Osteocyte (in vitro differentiated cells): ENCODE results near the gene CELF1. TPM values are rescaled to one million over a fixed set of nuclear protein-coding genes. Genes with fewer than 3 reads are reported as not detected.

Experiments used
- DNase-seq: peaks from one replicate; pipeline ENCODE4 v3.0.0; 2021; ENCODE audit warnings: mixed read lengths; ENCODE audit not compliant: unreplicated experiment; ENCODE audit errors: extremely low spot score
- H3K27ac Mint-ChIP-seq: one replicate; pipeline ENCODE4 v1.8.0; 2021; ENCODE audit warnings: mild to moderate bottlenecking, mixed read lengths; ENCODE audit not compliant: unreplicated experiment
- H3K27me3 Mint-ChIP-seq: one replicate; pipeline ENCODE4 v1.8.0; 2021; ENCODE audit warnings: mixed read lengths; ENCODE audit not compliant: unreplicated experiment
- H3K36me3 Mint-ChIP-seq: one replicate; pipeline ENCODE4 v1.8.0; 2021; ENCODE audit warnings: mixed read lengths; ENCODE audit not compliant: unreplicated experiment
- H3K4me1 Mint-ChIP-seq: one replicate; pipeline ENCODE4 v1.8.0; 2021; ENCODE audit warnings: mixed read lengths; ENCODE audit not compliant: unreplicated experiment
- H3K4me3 Mint-ChIP-seq: one replicate; pipeline ENCODE4 v1.8.0; 2021; ENCODE audit warnings: mild to moderate bottlenecking, moderate library complexity, mixed read lengths; ENCODE audit not compliant: unreplicated experiment
- H3K9me3 Mint-ChIP-seq: one replicate; pipeline ENCODE4 v1.8.0; 2021; ENCODE audit warnings: mixed read lengths; ENCODE audit not compliant: unreplicated experiment
- total RNA-seq: library from RNA; stranded (reverse); gene quantifications from 2 replicates; pipeline ENCODE4 v1.2.1, GENCODE V29; 2021
- TF ChIP-seq, protein P1 (sequence below): fragments of 200-600 bp; sonication (generic); IDR thresholded peaks from 2 replicates; pipeline ENCODE4 v1.5.0; 2021; ENCODE audit warnings: antibody characterized with exemption, mild to moderate bottlenecking, moderate library complexity

The CELF1 gene
- total RNA-seq, 1 donor from 2014 or later: 88.6 TPM

DNA sequence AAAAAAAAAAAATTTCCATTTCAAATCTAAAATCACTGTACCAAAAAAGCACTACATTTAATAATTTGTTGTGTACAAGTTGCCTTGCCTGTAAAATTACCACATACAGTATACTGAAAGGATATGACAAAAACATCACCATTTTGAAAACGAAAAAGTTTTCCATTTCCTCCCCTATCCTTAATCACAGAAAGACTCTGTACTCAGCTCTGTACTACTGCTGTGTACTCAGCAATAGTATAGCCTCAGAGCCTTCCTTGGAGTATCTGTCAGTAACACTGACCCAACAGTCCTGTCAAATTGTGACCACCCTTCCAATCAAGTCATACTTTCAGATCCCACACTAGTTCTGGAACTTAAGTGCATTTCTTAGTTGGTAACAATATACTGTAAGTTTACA lies 48.0 kb downstream of the CELF1 start:
- Mint-ChIP-seq H3K4me3 (no peak overlapping the region), H3K27me3 (no peaks in the 10 kb centered on the region), H3K4me1 (peaks cover 36% of the 10 kb centered on the region), H3K9me3 (no peaks in the 10 kb centered on the region), H3K36me3 (peaks cover 6% of the 10 kb centered on the region), H3K27ac (no peak overlapping the region)
- no peak for DNase-seq
- TF ChIP-seq, protein P1, sequence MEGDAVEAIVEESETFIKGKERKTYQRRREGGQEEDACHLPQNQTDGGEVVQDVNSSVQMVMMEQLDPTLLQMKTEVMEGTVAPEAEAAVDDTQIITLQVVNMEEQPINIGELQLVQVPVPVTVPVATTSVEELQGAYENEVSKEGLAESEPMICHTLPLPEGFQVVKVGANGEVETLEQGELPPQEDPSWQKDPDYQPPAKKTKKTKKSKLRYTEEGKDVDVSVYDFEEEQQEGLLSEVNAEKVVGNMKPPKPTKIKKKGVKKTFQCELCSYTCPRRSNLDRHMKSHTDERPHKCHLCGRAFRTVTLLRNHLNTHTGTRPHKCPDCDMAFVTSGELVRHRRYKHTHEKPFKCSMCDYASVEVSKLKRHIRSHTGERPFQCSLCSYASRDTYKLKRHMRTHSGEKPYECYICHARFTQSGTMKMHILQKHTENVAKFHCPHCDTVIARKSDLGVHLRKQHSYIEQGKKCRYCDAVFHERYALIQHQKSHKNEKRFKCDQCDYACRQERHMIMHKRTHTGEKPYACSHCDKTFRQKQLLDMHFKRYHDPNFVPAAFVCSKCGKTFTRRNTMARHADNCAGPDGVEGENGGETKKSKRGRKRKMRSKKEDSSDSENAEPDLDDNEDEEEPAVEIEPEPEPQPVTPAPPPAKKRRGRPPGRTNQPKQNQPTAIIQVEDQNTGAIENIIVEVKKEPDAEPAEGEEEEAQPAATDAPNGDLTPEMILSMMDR: no peak

DNA sequence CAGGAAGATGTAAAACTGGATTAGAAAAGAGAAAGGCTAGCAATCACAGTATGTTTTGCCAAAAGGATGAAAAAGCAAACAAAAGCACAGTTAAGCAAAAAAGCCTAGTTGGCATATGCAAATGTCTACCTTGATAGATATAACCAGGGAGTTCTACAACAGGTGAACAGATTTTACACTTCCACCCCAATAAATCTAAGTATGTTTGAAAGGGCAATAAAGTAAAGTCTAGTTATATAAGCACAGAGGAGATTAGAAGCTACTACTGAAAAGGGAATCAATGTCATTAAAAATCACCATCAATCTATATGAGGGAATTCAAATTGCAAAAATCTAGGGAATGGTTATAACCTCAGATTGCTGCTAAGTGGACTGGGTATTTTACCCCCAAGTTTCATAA lies 49.7 kb downstream of the CELF1 start:
- Mint-ChIP-seq H3K4me1 (peaks cover 27% of the 10 kb centered on the region), H3K27me3 (no peaks in the 10 kb centered on the region), H3K36me3 (peaks cover 8% of the 10 kb centered on the region), H3K4me3 (no peak overlapping the region), H3K9me3 (no peaks in the 10 kb centered on the region), H3K27ac (no peak overlapping the region)
- DNase-seq: no peak
- TF ChIP-seq, protein P1: no peak

DNA sequence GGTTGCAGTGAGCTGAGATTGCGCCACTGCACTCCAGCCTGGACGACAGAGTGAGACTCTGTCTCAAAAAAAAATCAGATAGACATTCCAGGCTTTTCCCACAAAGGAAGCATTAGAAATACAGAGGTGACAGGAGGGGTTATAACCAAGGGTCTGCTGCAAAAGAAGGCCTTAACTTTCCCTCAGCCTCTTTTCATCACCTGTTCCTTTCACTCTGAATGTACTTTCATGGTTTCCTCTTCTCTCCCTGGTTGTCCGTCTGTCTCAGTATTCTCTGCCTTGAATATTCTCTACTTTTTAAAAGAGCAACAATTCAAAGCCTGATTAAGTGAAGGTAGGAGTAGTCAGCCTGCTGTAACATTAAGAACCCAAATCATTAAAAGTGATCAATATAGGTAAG lies 50.2 kb downstream of the CELF1 start:
- TF ChIP-seq, protein P1: no peak
- peaks cover 22% of the 10 kb centered on the region for H3K4me1 Mint-ChIP-seq
- peaks cover 8% of the 10 kb centered on the region for H3K36me3 Mint-ChIP-seq
- no peak overlapping the region for H3K4me3 Mint-ChIP-seq
- no peaks in the 10 kb centered on the region for H3K27me3 Mint-ChIP-seq
- no peak for DNase-seq
- H3K9me3 Mint-ChIP-seq: no peaks in the 10 kb centered on the region
- H3K27ac Mint-ChIP-seq: no peak overlapping the region

DNA sequence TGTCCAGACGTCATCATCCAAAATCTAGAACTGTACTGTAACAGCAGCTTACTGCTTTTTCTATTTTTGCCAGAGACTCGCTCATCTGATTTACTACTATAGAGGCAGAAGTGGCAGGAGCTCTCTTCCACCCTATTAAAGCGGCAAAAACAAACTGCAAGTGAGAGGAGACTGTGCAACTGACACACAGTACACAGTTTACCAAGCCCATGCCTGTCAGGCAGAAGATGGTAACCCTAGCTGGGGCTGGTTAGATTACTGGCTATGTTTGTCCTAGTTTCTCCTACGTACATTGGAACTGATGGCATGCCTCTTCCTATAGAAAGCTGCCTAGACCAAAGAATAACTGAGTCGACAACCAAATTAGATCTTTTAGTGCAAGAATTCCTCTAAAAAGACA lies 51.8 kb downstream of the CELF1 start:
- Mint-ChIP-seq H3K27ac (no peak overlapping the region), H3K9me3 (no peaks in the 10 kb centered on the region), H3K4me3 (no peak overlapping the region), H3K27me3 (no peaks in the 10 kb centered on the region), H3K4me1 (peaks cover 8% of the 10 kb centered on the region), H3K36me3 (peaks cover 8% of the 10 kb centered on the region)
- no peak for DNase-seq
- TF ChIP-seq, protein P1: no peak

DNA sequence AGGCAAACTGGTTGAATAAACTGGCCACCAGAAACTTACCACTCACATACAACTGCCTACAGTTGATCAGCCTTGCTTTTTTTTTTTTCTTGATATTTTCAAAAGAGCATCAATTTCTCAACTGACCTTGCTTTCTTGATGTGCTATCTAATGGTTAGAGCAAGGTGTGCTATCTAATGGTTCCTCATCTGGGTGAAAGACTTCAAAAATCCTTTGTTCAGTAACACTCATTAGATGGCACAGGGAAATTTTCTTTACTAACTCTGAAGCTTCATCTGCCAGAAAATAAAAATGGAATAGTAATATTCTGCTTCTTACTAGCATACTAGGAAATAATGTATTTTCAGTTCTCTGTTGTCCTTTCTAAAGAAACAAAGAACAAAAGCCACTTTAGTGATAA lies 52.8 kb downstream of the CELF1 start:
- Mint-ChIP-seq H3K9me3 (no peaks in the 10 kb centered on the region), H3K4me1 (peaks cover 8% of the 10 kb centered on the region), H3K4me3 (no peak overlapping the region), H3K27ac (no peak overlapping the region), H3K27me3 (no peaks in the 10 kb centered on the region), H3K36me3 (peaks cover 8% of the 10 kb centered on the region)
- TF ChIP-seq, protein P1: no peak
- no peak for DNase-seq
